Neural progenitor cell (in vitro differentiated cells): ENCODE results near the gene TCF3.

Experiments
- CTCF ChIP-seq: fragments of 200-600 bp; sonication (generic); IDR thresholded peaks from 2 replicates; pipeline ENCODE4 v1.5.1; 2017; ENCODE audit warnings: antibody characterized with exemption, mild to moderate bottlenecking
- EZH2phosphoT487 ChIP-seq: fragments of 200-600 bp; sonication (generic); IDR thresholded peaks from 2 replicates; pipeline ENCODE4 v1.6.1; 2017; ENCODE audit warnings: antibody characterized with exemption

- TF ChIP-seq CTCF, result no peak
- TF ChIP-seq EZH2phosphoT487, result no peak
These were observed 38.4 kb upstream of the TCF3 start for GRCh38 chr19:1690699-1691307.
